Chondrocyte (in vitro differentiated cells): ENCODE results near the gene SYNE4. TPM values are rescaled to one million over a fixed set of nuclear protein-coding genes. Genes with fewer than 3 reads are reported as not detected.
A peak's percentile ranks its signal among the peaks of the same experiment; 100 is the strongest.

ENCODE experiments used
- DNase-seq: peaks from one replicate; pipeline ENCODE4 v3.0.0; 2021; ENCODE audit warnings: mixed read lengths, low spot score
- H3K27ac Mint-ChIP-seq: one replicate; pipeline ENCODE4 v1.8.0; 2021; ENCODE audit warnings: mild to moderate bottlenecking, moderate library complexity, mixed read lengths; ENCODE audit not compliant: unreplicated experiment
- H3K27me3 Mint-ChIP-seq: 2 replicates; pipeline ENCODE4 v1.8.0; 2021; ENCODE audit warnings: low read depth, mixed read lengths
- H3K36me3 Mint-ChIP-seq: 2 replicates; pipeline ENCODE4 v1.8.0; 2021; ENCODE audit warnings: low read depth, mixed read lengths
- H3K4me1 Mint-ChIP-seq: 2 replicates; pipeline ENCODE4 v1.8.0; 2021; ENCODE audit warnings: low read depth, mild to moderate bottlenecking, mixed read lengths
- H3K4me3 Mint-ChIP-seq: one replicate; pipeline ENCODE4 v1.8.0; 2021; ENCODE audit warnings: mild to moderate bottlenecking, moderate library complexity, mixed read lengths; ENCODE audit not compliant: unreplicated experiment
- H3K9me3 Mint-ChIP-seq: 2 replicates; pipeline ENCODE4 v1.8.0; 2021; ENCODE audit warnings: low read depth, mixed read lengths
- CTCF ChIP-seq: fragments of 200-600 bp; sonication (generic); IDR thresholded peaks from 2 replicates; pipeline ENCODE4 v1.5.0; 2021; ENCODE audit warnings: antibody characterized with exemption, mild to moderate bottlenecking, moderate library complexity
- total RNA-seq: library from RNA; stranded (reverse); gene quantifications from 3 replicates; pipeline ENCODE4 v1.2.1, GENCODE V29; 2021

The SYNE4 gene
- total RNA-seq, 1 donor from 2014 or later: 0.27 TPM

GRCh38 chr19:35996777-35997176 is 11.8 kb downstream of the SYNE4 start:
- H3K27ac Mint-ChIP-seq: no peak overlapping the region
- peaks cover 3% of the 10 kb centered on the region for H3K36me3 Mint-ChIP-seq
- no peaks in the 10 kb centered on the region for H3K9me3 Mint-ChIP-seq
- no peaks in the 10 kb centered on the region for H3K27me3 Mint-ChIP-seq
- no peak for TF ChIP-seq CTCF
- H3K4me1 Mint-ChIP-seq: peaks cover 27% of the 10 kb centered on the region
- no peak for DNase-seq
- H3K4me3 Mint-ChIP-seq: peak overlapping the region; percentile 86

- no peaks in the 10 kb centered on the region for H3K27me3 Mint-ChIP-seq
- no peak for TF ChIP-seq CTCF
- H3K27ac Mint-ChIP-seq: peak within 1 kb of the TSS; percentile 91
- H3K4me1 Mint-ChIP-seq: peaks cover 27% of the 10 kb centered on the region
- no peaks in the 10 kb centered on the region for H3K9me3 Mint-ChIP-seq
- DNase-seq: no peak
- H3K4me3 Mint-ChIP-seq: peak within 1 kb of the TSS; percentile 86
- H3K36me3 Mint-ChIP-seq: peaks cover 3% of the 10 kb centered on the region
Observed at GRCh38 chr19:35995048-35995993, 13.3 kb downstream of the SYNE4 start, which contains the start of gene SDHAF1. Gene SDHAF1, plus strand, starts transcription at chr19:35995188. Its CDS starts 87 bp downstream, at chr19:35995275.

- Mint-ChIP-seq H3K36me3 (peaks cover 3% of the 10 kb centered on the region), H3K27ac (no peak overlapping the region)
Observed at GRCh38 chr19:35993923-35994598, 14.6 kb downstream of the SYNE4 start.

GRCh38 chr19:35992907-35993765 is 15.5 kb downstream of the SYNE4 start:
- H3K4me1 Mint-ChIP-seq: peaks cover 24% of the 10 kb centered on the region
- H3K36me3 Mint-ChIP-seq: peaks cover 3% of the 10 kb centered on the region
- no peaks in the 10 kb centered on the region for H3K9me3 Mint-ChIP-seq
- H3K4me3 Mint-ChIP-seq: no peak overlapping the region
- H3K27ac Mint-ChIP-seq: peak overlapping the region; percentile 12
- DNase-seq: no peak
- peaks cover 3% of the 10 kb centered on the region for H3K27me3 Mint-ChIP-seq
- TF ChIP-seq CTCF: no peak

More at GRCh38 chr19:35993923-35994598, 14.6 kb downstream of the SYNE4 start:
- Mint-ChIP-seq H3K4me3 (peak overlapping the region; percentile 28), H3K4me1 (peaks cover 24% of the 10 kb centered on the region), H3K9me3 (no peaks in the 10 kb centered on the region), H3K27me3 (no peaks in the 10 kb centered on the region)
- no peak for DNase-seq
- no peak for TF ChIP-seq CTCF
